ENCODE measurements around the gene ADAM19.

Gene ADAM19

DNA sequence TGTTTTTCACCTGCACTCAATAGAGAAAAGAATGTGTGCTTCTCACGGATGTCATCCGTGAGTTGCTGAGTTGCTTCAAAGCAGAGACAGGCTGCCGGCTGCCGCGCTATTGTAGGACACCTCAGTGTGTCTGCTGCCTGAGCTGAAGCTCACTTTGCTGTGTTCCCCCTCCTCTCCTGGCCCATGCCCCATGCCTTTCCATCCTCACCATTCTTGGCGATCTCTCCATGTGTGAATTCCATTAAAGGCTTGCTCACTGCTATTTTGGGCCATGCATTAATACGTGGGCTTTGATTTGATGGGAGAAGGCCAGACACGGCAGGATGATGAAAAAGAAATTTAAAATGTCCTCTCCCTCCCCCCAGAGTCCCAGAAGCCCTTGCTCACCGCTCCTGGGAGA is 14.5 kb downstream of the ADAM19 start:
- DNase-seq (ENCODE audit: low read depth) = no peak

GRCh38 chr5:157559301-157559700 is 16.3 kb downstream of the ADAM19 start:
- DNase-seq (ENCODE audit: low read depth) = peak; percentile 33

GRCh38 chr5:157558681-157559080 is 16.9 kb downstream of the ADAM19 start:
- DNase-seq (ENCODE audit: low read depth) = no peak

DNA sequence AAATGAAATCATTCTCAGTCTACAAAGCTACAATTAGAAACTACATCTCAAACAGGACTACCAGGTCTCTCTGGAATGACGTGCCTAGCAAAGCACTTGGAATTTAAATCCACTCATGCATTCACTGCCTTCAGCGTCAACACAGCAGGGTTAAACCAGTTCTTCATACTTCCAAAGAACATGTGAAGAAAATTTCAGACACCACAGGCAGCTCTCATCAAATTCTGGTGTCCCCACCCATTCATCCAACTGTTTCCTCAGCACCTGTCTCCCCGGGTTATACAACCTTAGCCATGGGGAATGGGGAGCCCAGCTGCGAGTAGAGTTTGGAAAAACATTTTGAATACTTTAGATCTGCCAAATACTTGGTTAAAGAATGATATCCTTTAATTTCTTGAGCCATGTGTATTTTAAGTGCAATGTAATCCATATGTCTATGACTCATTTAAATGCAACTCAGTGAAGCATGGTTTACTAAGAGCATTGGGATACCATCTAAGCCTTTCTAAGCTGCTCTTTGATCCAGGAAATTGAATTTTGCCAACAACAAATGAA is 17.5 kb downstream of the ADAM19 start:
- peak; percentile 68 for DNase-seq (ENCODE audit: low read depth)

GRCh38 chr5:157556615-157557418 is 18.8 kb downstream of the ADAM19 start:
- DNase-seq (ENCODE audit: low read depth) = no peak

DNA sequence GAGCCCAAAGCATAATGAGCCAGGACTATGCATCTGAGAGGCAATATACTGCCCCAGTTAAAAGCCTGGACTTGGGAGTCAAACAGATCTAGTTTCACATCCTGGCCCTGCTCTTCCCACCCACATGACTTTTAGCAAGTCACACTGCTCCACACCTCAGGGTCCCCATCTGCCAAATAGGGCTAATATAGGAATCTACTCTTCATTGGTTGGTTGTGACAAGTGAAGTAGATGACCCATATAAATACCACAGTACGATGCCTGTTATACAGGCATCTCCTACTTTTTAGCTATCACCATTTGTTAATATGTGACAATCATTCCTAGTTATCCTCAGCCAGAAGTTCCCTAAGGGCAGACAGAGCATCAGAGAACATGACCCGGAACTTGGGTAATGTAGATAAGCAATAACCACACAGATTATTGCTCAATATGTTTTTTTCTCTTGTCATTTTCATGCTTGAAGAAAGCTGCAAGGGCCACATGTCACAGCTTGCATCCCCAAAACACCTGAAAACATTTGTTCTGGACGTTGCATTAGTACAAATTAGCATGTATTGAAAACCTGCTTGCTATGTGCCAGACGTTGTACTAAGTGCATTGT is 20.4 kb downstream of the ADAM19 start:
- DNase-seq (ENCODE audit: low read depth) = no peak

- no peak for DNase-seq (ENCODE audit: low read depth)
These were observed 21.2 kb downstream of the ADAM19 start for GRCh38 chr5:157554179-157555036.

GRCh38 chr5:157552650-157553049 is 22.9 kb downstream of the ADAM19 start:
- DNase-seq (ENCODE audit: low read depth) = no peak

DNA sequence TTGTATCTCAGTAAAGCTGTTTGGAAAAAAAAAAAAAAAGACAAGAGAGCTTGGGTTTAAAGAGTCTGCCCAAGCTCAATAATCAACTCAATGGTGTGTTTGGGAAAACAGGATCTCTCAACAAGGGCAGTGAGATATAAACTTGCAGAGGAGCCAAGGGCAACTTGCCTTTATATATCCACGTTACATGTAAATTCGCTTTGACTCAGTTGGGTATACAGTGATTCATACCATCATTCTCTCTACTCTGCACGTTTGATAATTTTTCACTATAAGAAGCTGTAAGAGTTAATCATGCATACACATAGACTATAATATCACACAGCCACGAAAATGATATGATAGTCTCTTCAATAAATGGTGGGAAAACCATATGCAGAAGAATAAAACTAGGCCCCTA is 24.9 kb downstream of the ADAM19 start:
- DNase-seq (ENCODE audit: low read depth) = no peak

DNA sequence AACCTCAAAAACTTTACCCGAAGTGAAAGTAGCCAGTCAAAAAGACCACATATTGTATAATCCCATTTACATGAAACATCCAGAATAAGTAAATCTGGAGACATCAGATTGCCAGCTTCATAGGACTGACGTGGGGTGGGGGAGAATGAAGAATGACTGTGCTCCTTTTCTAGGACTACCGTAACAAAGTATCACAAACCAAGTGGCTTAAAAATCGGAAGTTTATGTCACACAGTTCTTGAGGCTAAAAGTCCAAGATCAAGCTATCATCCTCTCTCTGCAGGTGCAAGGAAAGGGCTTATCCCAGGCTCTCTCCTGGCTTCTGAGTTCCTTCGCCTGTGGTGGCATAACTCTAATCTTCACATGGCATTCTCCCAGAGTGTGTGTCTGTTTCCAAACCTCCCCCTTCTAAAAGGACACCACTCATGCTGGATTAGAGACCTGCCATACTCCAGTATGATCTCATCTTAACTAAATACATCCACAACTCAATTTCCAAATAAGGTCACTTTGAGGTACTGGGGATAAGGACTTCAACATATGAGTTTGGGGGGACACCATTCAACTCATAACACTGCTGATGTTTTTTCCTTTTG is 25.5 kb downstream of the ADAM19 start:
- DNase-seq (ENCODE audit: low read depth) = no peak

GRCh38 chr5:157549283-157549629 is 26.3 kb downstream of the ADAM19 start:
- DNase-seq (ENCODE audit: low read depth) = no peak

DNA sequence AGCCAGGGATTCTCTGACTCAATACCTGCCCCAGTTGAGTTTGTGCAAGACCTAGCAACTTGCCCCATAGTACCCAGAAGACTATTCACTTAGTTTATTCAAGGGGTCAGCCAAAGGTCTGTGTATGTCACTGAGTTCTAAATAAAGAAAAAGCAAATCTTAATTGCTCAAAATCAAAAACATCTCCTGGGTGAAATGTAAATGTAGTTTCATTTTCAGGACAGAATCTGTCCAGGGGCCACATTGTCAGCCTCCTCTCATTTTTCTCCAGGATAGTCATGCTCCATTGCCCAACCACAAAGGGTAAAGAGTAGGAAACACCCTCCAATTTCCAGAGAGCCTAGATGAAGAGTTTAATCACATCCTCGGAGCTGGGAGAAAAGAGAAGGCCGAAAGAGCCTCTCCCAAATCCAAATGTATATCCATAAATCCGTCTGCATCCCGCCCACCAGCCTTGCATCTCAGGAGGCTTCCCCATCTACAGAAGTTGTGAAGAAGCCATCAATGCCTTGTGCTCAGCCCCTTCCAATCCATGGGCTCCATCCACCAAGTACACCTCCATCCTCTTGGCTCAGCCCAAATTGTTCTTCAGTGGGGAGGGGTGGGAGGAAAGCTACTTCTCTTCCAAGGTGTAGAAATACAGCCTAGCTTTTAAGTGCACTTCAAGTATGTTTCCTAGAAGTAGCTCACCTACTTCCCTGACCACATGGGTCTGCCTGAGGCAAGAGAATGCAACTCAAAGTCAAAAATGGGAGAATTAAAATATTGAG is 26.9 kb downstream of the ADAM19 start:
- no peak for DNase-seq (ENCODE audit: low read depth)

- DNase-seq (ENCODE audit: low read depth) = no peak
These were observed 27.5 kb downstream of the ADAM19 start for GRCh38 chr5:157547941-157548512.

DNA sequence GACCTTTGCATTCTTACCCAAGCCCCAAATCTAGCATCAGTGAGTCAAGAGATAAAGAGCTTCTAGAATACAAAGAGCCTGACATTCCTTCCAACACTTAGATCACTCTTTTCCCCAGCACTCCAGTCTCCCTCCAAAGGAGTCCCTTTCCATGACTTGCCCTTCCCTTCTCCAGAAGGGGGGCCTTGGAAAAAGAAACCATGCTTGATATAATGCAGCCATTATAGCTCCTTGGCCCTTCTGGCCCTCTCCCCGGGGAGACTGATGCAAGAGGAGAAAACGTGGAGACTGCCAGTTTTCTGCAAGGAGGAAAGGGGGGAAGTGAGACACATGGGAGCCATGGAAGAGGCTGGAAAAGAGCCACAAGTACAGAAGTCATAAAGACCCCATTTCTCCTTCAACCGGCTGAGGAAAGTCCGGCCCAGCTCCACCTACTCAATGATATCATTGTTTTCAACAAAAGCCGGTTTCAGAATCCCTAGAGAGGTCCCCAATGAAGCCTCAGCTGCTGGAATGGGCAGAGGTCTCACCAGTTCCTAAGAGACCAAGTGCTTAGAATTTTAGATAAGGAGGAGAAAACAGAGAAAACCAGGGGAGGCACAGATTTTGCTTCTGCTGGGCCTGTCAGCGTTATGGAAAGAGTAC is 29.0 kb downstream of the ADAM19 start:
- no peak for DNase-seq (ENCODE audit: low read depth)

- DNase-seq (ENCODE audit: low read depth) = no peak
These were observed 29.8 kb downstream of the ADAM19 start for GRCh38 chr5:157545610-157546310.

DNA sequence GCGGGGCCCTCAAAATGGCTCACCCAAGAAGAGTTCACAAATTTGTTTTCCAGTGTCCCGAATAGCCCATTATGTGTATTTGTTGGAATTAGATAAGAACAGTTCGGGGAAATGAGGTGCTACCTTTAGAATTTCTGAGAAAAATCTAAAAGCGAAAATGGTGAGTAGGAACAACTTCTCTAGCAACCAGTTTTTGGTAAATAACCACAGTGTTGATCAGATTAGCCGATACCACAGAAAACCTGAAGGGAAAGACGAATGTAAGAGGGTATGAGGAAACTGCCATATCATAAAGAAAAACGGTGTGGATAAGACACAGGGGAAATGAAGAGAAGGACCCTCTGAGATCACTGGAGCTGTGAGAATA is 31.0 kb downstream of the ADAM19 start:
- no peak for DNase-seq (ENCODE audit: low read depth)

DNA sequence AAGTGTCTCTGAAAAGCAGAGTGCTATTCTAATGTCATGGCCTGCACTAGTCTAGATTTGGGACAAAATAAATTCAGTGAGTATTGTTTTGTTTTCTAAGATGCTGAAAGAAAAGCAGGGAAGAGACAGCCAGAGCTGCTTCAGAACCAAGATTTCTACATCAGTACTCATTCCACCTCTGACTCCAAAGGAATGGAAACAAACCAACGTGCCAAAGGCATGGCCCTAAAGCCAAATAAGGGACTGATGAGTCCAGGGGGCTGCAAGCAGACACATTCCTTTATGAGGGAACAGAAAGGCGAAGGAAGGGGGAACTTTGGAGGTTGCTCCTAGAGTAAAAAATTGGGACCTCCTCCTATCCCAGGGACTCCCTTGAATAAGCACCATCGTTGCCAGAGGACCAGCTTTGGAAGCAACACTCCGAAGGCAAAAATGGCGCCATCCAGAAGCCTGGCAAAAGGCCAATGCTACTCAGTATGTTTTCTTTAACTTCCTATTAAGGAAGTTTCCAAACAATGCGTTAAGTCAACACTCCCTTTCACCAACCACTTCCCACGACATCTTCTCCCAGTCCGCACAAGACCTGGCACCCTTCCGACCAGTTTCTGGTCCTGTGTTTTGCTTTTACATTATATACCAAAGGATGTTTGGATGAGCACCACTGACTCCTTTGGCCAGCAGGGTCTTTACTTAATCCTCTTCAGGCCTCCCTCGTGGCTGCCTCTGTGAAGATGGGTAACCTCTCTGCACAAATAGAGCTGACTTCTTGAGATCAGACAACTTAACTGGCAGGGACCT is 31.6 kb downstream of the ADAM19 start:
- no peak for DNase-seq (ENCODE audit: low read depth)

GRCh38 chr5:157542282-157543000 is 33.1 kb downstream of the ADAM19 start:
- DNase-seq (ENCODE audit: low read depth) = no peak

Measured in HS-27A (cell line).